ENCODE results near the gene DLX5.

DNA sequence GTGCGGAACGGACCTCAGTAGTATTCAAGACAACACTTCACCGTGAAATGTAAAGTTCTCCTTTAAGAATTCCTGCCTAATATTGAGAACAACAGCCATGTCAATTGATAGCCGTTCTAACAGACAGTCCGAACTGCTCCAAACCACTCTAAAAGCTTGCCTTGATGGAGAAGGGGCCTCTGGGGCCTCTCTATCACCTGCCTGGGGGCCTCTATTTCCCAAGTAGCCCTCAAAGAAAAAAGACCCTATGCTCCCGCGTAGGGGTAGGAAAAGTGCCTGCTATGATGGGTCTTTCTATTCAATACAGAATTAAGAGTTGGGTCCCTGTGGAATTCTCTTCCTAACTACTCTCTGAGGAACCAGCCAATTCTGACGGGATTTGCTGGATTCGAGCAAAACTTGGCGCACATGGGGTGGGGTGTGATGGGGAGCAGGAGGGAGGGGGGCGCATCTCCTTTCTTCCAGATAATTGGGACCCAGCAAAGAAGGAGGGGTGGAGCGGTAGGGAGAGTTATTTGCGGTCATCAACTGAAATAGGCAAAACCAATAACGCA, 27.6 kb downstream of the DLX5 start:
- TF ChIP-seq, protein P1, sequence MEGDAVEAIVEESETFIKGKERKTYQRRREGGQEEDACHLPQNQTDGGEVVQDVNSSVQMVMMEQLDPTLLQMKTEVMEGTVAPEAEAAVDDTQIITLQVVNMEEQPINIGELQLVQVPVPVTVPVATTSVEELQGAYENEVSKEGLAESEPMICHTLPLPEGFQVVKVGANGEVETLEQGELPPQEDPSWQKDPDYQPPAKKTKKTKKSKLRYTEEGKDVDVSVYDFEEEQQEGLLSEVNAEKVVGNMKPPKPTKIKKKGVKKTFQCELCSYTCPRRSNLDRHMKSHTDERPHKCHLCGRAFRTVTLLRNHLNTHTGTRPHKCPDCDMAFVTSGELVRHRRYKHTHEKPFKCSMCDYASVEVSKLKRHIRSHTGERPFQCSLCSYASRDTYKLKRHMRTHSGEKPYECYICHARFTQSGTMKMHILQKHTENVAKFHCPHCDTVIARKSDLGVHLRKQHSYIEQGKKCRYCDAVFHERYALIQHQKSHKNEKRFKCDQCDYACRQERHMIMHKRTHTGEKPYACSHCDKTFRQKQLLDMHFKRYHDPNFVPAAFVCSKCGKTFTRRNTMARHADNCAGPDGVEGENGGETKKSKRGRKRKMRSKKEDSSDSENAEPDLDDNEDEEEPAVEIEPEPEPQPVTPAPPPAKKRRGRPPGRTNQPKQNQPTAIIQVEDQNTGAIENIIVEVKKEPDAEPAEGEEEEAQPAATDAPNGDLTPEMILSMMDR (IDR thresholded peaks at IDR 0.05), result no peak
- no peak for TF ChIP-seq POLR2A (IDR thresholded peaks at IDR 0.05)

Measured in Peyer's patch (tissue), 4 donors.